Kidney tubule cell (primary cell): Measurements from ENCODE around the gene DIAPH2.

Source experiments
- DNase-seq: peaks from one replicate; pipeline ENCODE4 v3.0.0-alpha.2; 2018; ENCODE audit warnings: low spot score

The DIAPH2 gene

DNA sequence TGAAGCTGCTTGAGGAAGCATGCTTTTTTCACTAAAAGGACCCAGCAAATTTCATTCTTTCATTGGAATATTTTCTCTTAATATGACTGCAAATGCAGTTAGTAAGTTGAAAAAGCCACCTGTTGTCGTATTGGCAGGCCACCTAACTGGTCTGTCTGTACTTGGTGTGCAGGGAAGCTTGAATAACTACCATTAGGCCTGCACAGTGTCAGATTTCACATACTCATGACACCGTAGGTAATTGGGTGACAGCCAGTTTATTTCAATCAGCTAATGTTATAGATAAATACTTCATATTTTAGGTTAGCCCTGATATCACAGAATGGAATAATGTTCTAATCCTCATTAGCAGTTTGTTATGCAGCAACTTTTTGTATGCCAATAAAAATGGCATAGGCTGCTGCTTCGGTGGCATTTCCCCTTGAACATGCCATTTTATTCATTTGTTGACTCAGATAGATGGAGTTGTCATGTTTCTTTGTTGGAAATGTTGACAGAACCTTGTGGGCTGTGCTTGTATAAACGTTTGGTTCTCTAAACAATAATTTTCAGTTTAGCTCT is 372.8 kb downstream of the DIAPH2 start:
- no peak for DNase-seq

DNA sequence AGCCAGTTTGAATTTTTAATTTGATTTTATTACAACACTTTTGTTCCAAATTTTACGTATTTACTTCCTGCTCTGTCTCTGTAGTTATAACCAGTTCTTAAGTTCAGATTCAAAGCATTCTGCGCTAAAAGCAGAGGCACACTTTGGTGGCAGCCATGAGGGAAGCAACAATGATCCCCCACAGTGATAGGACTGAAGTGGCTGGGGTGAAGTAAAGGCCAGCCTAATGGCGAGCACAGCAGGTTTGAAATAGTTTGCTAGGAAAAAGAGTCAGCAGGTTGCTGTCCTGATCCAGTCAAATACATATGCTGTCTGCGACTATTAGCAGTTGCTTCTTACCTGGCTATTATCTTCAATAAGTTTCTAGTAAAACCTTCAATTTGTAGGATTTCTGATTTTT is 375.4 kb downstream of the DIAPH2 start:
- DNase-seq = no peak

DNA sequence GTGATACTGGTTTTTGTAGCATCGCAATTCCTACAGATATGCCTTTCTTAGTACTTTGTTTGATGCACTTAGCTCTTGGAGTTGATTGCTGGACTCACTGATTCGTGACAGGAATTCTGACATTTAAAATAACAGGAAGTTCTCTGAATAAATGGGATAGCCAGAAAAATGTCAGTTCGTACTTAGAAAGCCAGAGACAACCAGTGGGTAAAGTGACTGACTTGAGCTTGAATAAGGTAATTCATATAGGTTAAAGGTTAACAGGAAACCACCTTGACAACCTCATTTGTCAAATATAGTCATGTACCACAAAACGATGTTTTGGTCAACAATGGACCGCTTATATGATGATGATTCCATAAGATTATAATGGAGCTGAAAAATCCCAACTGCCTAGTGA is 380.4 kb downstream of the DIAPH2 start:
- DNase-seq = peak; percentile 13

DNA sequence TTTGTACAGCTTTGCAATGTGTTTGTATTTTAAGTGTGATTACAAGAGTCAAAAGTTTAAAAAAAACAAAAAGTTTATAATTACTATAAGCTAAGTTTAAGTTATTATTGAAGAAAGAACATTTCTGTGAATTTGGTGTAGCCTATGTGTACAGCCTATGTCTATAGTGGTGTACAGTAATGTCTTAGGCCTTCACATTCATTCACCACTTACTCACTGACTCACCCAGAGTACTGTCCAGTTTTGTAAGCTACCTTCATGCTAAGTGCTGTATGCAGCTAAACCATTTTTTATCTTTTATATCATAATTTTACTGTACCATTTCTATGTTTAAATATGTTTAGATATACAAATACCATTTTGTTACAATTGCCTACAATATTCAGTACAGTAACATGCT is 381.3 kb downstream of the DIAPH2 start:
- DNase-seq = peak; percentile 3

DNA sequence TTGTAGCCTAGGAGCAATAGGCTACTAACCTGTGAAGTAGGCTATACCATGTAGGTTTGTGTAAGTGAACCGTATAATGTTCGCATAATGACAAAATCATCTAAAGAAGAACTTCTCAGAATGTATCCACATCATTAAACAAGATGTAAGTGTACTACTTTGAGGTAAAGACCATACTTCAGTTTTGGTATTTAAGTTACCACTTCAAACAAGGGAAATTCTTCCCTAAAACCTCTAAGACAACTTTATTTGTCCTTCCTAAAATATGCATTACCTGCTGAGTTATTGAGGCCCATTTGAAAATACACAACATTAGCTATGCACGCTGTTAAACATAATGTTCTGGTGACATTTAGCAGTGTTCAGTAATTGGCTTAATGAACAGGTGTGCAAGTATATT is 381.7 kb downstream of the DIAPH2 start:
- no peak for DNase-seq

DNA sequence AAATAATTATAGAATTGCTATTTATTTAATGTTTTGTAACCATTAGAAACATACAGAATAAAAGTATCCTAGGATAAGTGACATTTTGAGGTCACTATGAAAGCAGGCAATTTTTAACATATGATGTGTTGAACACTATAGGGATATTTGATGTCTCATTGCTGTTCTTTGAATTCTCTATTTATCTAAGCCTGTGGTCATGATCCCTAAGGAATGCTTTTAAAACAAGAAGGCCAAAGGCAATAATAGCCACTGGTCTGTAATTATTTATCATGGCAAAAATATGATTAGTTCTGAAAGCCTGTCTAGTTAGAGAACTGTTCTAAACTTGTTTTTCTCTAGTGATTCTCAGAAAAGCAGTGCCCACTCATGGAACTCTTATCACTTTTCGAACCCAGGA is 385.7 kb downstream of the DIAPH2 start:
- no peak for DNase-seq

DNA sequence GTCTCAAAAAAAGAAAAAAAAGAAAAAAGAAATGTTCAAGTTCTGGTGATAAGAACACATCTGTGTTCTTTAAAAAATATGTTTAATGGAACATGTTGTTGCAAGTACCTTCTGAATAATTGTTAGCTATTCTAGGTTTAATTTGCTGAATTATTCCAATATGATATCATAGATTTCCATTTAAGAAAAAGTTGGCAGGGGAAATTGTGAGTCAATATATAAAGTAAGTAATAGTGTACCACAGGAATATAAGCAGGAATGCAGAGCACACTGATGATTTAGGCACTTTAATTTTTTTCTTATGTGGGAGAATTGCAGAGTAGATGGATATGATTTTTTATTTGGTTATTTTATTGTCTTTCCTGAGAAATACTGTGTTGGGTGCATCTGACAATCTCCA is 389.8 kb downstream of the DIAPH2 start:
- no peak for DNase-seq

DNA sequence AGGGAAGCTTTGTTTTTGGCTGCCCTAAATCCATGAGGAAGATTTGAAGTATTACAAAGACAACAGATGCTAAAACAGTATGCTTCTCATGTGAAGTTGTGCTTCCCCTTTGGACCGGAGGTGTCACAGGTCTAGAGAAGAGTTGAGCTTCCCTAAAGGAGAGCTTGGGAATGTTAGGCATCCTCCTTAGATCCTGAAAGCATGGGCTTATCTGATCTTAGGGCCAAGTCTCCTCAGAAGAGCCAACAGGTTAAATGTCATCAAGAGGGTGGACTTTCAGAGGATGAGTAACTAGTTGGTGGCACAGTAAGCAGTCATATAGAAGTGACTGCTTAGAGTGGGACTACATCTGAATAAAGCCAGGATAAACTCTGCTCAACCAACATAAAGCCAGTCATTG is 404.5 kb downstream of the DIAPH2 start:
- no peak for DNase-seq

DNA sequence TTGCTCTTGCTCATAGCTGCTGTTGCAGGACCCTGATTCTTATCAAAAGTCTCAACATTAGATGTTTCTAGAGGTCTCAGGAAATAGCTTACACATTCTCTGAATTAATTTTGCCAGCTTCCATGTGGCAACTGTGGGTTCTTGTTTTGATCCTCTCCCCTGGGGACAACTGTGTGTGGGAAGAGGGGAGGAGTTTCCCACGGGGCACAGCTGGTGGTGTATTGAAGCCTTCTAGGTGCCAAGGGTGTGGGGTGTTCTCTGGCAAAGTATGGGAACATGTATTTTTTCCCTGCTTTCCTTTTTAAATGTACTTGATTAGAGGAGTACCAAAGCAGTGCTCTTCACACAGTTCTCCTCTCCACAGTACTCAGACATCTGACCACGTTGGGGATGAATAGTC is 411.7 kb downstream of the DIAPH2 start:
- no peak for DNase-seq

DNA sequence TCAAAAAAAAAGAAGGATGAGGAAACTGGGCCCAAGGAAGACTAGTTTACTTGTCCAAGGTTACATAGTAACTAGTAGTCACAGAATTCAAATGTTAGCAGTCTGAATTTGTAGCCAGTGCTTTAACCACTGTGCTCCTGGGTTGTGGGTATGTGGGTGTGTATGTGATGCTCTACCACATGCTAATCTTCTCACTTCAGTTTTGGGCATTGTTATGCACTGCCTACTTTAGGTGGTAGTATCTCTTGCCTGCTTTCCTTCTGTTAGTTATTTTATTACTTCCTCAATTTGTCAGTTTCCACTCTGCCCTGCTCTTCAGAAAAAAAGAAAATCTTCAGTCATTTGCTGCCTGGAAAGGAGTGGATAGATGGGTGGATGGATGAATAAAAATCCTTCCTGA is 418.3 kb downstream of the DIAPH2 start:
- no peak for DNase-seq

DNA sequence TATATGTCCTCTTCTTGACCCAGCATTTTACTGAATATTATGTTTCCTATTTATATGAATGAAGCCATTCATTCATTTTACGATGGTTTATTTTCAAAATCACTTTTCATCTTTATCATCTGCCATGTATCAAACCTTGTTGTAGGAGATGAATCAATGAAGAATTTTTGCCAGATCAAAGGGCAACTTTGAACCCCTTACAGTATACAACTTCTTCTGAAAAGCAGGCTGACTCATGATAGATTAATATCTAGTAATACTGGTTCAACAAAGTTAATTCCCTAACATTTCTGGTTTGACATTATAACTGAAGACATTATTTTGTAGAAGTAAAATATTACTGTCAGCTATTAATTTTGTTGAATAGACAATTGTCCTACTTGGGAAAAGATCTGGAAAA is 425.1 kb downstream of the DIAPH2 start:
- DNase-seq = no peak

DNA sequence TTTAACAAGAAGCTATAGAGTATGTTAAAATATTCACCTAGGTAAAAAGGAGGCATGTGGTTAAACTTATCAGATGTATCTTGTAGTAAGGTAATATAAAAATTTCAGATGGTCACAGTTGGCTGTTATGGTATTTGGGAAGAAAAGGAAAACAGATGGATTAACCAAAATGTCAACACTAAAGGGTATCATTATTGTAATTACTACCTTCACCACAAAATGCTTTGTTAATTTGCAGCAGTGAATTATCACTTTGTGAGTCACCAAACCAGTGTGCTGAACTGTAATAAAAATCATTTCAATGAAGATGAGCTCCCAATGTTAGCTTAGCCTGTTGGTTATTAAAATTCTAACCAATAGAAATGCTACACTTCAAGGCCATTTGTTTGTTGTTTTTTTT is 432.9 kb downstream of the DIAPH2 start:
- no peak for DNase-seq

DNA sequence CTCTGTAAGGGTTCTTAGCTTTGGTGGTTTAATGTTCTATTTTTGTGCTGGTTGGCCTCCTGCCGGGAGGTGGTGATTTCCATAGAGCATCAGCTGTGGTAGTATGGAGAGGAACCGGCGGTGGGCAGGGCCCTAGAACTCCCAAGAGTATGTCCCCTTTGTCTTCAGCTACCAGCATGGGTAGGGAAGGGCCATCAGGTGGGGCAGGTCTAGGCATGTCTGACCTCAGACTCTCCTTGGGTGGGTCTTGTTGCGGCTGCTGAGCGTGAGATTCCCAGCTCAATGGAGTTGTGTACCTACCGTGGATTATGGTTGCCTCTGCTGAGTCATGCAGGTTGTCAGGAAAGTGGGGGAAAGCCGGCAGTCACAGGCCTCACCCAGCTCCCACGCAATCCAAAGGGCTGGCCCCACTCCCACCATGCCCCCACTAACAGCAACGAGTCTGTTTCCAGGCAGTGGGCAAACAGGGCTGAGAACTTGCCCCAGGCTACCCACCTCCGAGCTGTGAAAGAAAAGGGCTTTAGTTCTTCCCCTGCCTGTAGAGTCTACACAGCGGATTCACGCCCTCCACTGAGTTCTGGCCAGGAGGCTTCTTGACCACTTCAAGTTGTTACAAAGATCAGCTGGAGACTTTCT is 434.9 kb downstream of the DIAPH2 start:
- DNase-seq = no peak

DNA sequence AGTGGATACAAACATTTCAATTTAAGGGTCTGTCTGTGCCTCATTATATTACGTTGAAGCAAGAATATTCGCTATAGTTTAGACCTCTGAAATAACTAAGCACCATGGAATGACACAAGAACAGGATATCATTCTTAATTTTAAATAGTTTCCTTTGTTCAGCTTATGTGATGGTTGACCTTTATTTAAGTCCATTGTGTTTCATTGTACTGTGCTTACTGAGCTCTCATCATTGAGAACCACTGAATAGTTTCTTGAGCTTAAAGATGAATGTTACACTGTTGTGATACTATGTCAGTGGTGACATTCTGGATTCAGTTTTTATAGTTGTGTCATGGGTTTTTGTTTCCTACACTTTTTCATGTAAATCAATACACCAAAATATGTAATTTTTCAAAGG is 438.4 kb downstream of the DIAPH2 start:
- no peak for DNase-seq

DNA sequence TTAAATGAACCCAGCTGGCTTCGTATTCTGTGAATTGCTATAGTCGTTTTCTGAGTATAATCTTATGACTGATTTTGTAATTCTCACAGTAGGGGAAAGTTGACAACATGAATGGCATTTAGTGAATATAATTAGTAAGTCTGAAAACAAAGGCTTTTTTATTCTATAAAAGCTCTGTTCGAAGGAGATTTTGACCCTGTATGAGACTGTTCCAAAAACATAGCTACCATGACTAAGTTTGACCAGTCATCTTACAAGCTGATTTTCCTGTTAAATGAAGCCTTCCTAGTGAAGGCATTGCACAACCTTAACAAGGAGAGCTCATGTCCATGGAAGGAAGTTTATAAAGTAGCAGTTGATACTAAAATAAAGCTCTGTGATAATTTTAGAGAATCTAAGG is 441.4 kb downstream of the DIAPH2 start:
- peak; percentile 1 for DNase-seq

DNA sequence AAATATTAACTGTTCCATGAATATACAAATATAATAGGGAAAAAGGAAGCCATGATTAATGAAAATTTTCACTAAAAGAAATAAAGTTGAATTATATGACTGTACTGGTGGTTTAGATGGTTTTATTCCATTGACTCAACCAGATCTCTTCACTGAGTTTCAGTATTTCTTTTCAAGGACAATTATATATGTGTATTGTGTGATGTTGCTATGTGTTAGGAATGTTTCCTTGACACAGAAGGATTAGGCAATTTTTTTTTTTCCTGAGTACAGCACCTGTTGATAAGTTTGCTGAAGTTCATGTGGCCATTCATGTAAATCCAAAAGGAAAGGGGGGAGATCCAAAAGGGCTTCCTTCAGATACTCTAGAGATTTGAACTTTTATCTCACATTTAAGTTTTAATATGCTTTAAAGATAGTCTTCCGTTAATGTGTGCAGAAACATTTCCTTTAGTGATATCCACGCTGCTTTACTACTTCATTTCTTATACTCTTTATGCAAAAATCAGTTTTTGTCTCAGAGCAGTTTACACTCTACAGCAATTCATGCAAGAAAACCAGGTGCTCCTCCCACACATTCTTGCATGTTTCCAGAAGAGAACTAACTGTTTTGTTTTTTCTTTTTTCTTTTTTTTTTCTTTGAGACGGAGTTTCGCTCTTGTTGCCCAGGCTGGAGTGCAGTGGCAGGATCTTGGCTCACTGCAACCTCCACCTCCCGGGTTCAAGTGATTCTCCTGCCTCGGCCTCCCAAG is 448.2 kb downstream of the DIAPH2 start:
- DNase-seq = peak; percentile 32

DNA sequence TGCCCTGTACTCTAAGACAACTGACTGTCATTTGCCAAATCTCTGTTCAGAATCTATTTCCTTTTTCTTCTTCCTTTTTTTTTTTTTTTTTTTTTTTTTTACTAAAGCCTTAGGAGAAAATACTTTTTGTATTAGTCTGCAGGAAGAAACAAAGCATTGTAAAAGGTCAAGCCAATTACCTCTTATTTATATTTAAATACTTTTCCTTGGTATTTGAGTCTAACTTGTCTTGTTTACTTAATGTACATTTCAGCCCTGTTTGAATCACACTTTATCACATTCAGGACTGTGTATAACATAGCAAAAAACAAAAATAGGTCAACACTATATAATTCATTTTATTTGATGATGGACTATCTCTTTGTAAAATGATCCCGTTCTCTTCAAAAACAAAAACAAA is 461.3 kb downstream of the DIAPH2 start:
- no peak for DNase-seq

DNA sequence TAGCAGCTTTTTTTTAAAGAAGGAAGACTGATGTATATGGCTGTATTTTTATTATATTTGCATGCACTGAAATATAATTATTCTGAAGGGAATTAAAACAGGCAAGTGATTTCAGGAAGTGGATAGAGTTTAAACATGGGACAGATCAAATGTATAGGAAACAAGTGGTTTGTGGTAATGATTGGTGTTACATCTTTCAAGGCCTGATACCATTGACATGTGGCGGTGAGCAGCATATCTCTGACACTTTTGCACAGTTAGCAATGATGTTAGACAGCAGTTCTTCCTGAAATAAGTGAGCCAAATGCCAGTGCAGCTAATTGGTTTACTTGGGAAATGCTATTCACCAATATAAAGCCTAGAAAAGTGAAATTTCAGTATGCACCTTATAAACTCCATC is 471.2 kb downstream of the DIAPH2 start:
- no peak for DNase-seq

DNA sequence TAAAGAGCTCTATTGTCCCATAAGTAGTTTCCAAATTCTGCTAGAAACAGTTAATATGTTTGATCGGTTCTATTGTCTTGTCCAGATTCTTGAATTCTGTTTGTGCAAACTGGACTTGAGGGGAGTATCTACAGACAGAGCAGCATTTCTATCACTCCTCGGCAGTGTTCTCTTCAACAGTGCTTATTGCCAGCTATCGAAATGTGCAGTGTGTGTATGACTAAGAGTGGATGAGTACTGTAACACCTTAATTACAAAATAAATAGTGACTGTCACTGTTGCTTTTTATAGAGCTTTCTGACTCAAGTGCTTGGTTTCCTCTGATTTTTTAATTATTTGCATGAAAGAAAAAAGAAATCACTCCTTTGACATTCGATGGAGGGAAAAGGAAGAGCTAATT is 473.6 kb downstream of the DIAPH2 start:
- peak; percentile 10 for DNase-seq

DNA sequence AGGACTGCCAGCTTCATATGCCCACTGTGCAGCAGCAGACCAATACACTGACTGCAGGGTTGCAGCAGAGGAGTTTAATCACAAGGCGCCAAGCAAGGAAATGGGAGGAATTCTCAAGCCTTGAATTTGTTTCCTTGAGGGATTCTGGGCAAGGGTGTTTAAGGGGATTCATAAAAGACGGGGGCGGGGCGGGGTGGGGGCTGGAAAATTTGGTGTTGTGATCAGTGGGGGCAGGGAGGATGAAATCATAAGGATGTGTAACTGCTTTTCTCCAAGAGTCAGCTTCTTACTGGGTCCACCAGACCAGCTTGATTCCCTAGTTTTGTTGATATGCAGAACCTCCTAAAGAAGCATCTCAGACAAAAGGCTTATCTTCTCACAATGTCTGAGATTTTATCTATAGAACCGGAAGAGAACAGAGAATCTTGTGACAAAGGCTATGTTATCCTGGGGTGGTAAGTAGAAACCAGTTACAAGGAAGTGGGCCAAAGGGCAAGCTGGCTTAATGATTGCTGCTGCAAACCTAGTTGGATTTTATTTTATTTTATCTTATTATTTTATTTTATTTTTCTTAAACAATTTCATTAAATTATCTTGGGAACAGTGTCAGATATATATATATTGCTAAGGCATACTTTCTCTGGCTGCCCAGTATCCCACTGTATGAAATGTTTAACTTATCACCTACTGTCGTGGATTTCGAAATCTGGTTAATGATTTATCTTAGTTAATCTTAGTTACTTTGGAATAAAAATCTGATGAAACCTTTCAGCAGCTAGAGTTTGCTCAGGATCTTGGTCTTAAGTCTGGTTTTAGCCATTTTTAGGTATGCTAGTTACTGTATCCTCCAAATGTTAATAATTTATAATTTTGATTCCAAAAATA is 475.5 kb downstream of the DIAPH2 start:
- DNase-seq = peak; percentile 29

DNA sequence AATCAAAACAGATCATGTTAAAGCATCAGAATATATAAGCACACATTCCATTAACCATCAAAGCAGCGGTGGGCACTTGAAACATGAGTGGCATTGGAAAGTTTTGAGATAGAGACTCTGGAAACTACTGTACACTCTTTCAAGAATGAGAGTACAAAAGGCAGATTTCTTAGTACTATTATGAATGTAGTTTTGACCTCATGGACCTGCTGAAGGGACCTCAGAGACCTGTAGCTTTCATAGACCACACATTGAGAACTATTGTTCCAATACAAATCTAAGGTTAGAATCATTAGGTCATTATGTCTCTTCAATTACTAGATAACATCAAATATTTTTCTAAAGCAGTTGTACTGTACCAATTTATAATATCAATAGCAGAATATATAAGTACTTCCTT is 482.7 kb downstream of the DIAPH2 start:
- DNase-seq = no peak

DNA sequence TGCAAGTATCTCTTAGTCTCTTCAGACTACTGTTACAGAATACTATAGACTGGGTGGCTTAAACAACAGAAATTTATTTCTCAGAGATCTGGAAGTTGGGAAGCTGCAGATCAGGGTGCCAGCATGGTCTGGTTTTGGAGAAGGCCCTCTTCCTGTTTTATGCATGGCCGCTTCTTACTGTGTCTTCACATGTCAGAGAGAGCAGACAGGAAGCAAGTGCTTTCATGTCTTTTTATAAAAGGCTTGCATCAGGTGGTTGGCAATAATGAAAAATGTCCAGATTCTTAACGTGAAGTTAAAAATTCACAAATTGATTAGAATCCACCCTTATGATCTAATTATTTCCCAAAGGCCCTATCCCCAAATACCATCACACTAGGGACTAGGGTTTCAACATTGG is 484.0 kb downstream of the DIAPH2 start:
- DNase-seq = peak; percentile 26

DNA sequence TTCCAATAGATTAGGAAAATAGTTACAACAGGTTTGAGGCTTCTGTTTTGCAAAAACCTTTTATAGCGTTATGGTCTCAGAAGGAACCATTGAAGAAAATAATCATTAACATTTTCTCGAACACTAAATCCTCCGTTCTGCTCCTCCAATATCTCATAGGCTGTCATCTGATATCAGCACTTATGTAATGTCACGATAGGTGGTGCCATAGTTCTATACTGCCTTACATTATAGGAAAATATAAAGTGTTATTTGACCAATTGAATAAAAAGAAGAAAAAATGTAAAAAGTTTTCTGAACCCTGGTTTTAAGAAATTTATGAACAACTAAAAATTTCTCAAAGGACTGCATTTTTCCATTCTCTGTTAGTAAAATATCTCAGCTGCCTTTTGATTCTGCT is 490.5 kb downstream of the DIAPH2 start:
- DNase-seq = no peak
